Upper lobe of left lung (tissue), 6 donors: ENCODE data around the gene PLXNB3. TPM values are rescaled to one million over a fixed set of nuclear protein-coding genes. Genes with fewer than 3 reads are reported as not detected.
"Not testable (repeated sequence)": the region's sequence is repeated elsewhere in the genome, so short reads cannot be mapped to it uniquely, and the experiment has no call there.

ENCODE experiments used
- ATAC-seq, 2 donors: fragments of 200-7000 bp; cut with Tn5 transposase; one replicate each; pipeline ENCODE4 v1.9.1; 2022; ENCODE audit warnings: mild to moderate bottlenecking in 2 of 2, moderate library complexity in 2 of 2; ENCODE audit not compliant: low FRiP score in 2 of 2
- DNase-seq, 2 donors: peaks; one replicate each; pipeline ENCODE4 v3.0.0-alpha.2; 2019 to 2020
- H3K27ac ChIP-seq, 4 donors: fragments of 200-600 bp; sonication (generic); one replicate each; pipeline ENCODE4 v1.5.1; 2016 to 2019
- H3K27me3 ChIP-seq, 4 donors: fragments of 200-600 bp; sonication (generic); one replicate each; pipeline ENCODE4 v1.5.1; 2017 to 2019
- H3K36me3 ChIP-seq, 4 donors: fragments of 200-600 bp; sonication (generic); one replicate each; pipeline ENCODE4 v1.5.1; 2016 to 2019
- H3K4me1 ChIP-seq, 4 donors: fragments of 200-600 bp; sonication (generic); one replicate each; pipeline ENCODE4 v1.5.1; 2018 to 2019
- H3K4me3 ChIP-seq, 4 donors: fragments of 200-600 bp; sonication (generic); one replicate each; pipeline ENCODE4 v1.5.1; 2017 to 2019; ENCODE audit warnings: mild to moderate bottlenecking in 2 of 4, moderate library complexity in 1 of 4
- H3K9me3 ChIP-seq, 4 donors: fragments of 200-600 bp; sonication (generic); one replicate each; pipeline ENCODE4 v1.5.1; 2018 to 2019
- CTCF ChIP-seq, 6 experiments: fragments of 450-650 bp in 4 of 6; fragments of 200-600 bp in 2 of 6; sonication (generic) in 2 of 6; IDR thresholded peaks; one replicate each; pipeline ENCODE4 v1.5.1; 2016 to 2019; ENCODE audit warnings: antibody characterized with exemption in 6 of 6
- EP300 ChIP-seq, 4 donors: sonication (generic); formaldehyde crosslinking; IDR thresholded peaks; one replicate each; pipeline ENCODE4 v1.5.1; 2017; ENCODE audit warnings: antibody characterized with exemption in 4 of 4, control low read depth in 2 of 4
- POLR2A ChIP-seq, 4 donors: fragments of 450-650 bp; IDR thresholded peaks; one replicate each; pipeline ENCODE4 v1.5.1; 2016 to 2017; ENCODE audit warnings: antibody characterized with exemption in 4 of 4, mild to moderate bottlenecking in 2 of 4
- POLR2AphosphoS5 ChIP-seq, 2 donors: sonication (generic); formaldehyde crosslinking; IDR thresholded peaks; one replicate each; pipeline ENCODE4 v1.5.1; 2017; ENCODE audit warnings: antibody characterized with exemption in 2 of 2
- WGBS, 2 donors: methylation state at CpG; one replicate each; pipeline ENCODE4 v1.1.5; 2017 to 2018; 5-methylcytosine and 5-hydroxymethylcytosine counted together
- total RNA-seq, 6 donors: library from RNA; depleted of rRNA in 4 of 6; stranded (reverse); fragments of >200 nt in 4 of 6; gene quantifications; one replicate each; pipeline versions ENCODE4 v1.1.0 to v1.2.1, GENCODE V29; 2016 to 2021
- donor health status: DM: no; HTN: no; CAD: no; lungs with moderate emphysema.
- donor health status: DM: no; HTN: yes; CAD: no; lungs with severe emphysema.

The PLXNB3 gene
- total RNA-seq, 6 donors from 2014 or later: 1.3 to 21.0 (median 2.9) TPM

- no peak for TF ChIP-seq EP300 (IDR thresholded peaks at IDR 0.05)
- no peak for TF ChIP-seq POLR2AphosphoS5 (IDR thresholded peaks at IDR 0.05)
- TF ChIP-seq POLR2A (IDR thresholded peaks at IDR 0.05): no peak
- TF ChIP-seq CTCF (IDR thresholded peaks at IDR 0.05): peak in 1 of 6 experiments; percentile 26
- DNase-seq (no peak), ATAC-seq (no peak)
- Histone ChIP-seq H3K36me3 (no peaks in the 10 kb centered on the region), H3K9me3 (no peaks in the 10 kb centered on the region), H3K4me3 (no peak overlapping the region), H3K4me1 (peaks cover 0 to 13% (median 5%) of the 10 kb centered on the region in 4 donors), H3K27me3 (peaks cover 0 to 17% (median 0%) of the 10 kb centered on the region in 4 donors), H3K27ac (no peak overlapping the region)
- 69 to 82% methylated on average over 18 to 19 of the region's 25 CpGs for WGBS, 2 donors
These were observed 53.0 kb downstream of the PLXNB3 start for GRCh38 chrX:153816831-153817690.

GRCh38 chrX:153818064-153818463, 54.0 kb downstream of the PLXNB3 start:
- H3K27me3 ChIP-seq: peaks cover 0 to 17% (median 0%) of the 10 kb centered on the region in 4 donors
- H3K4me1 ChIP-seq: peaks cover 0 to 13% (median 5%) of the 10 kb centered on the region in 4 donors
- not testable (repeated sequence) for ATAC-seq, H3K4me3 ChIP-seq, DNase-seq, H3K9me3 ChIP-seq, H3K36me3 ChIP-seq, H3K27ac ChIP-seq
- 75 to 85% methylated on average over 9 of the region's 9 CpGs for WGBS, 2 donors

- H3K4me1 ChIP-seq: peaks cover 0 to 13% (median 5%) of the 10 kb centered on the region in 4 donors
- no peaks in the 10 kb centered on the region for H3K36me3 ChIP-seq
- H3K27ac ChIP-seq: peak overlapping the region in 1 of 4 donors; percentile 16
- H3K4me3 ChIP-seq: peak overlapping the region in 3 of 4 donors; percentile 31 to 48 (median 47)
- H3K27me3 ChIP-seq: peaks cover 0 to 17% (median 0%) of the 10 kb centered on the region in 4 donors
- no peaks in the 10 kb centered on the region for H3K9me3 ChIP-seq
- DNase-seq (peak in 1 of 2 donors; percentile 92), ATAC-seq (peak in 1 of 2 donors; percentile 83)
- WGBS, 2 donors: 31 to 44% methylated on average over 10 to 44 of the region's 67 CpGs
- TF ChIP-seq EP300 (IDR thresholded peaks at IDR 0.05) (no peak), POLR2A (IDR thresholded peaks at IDR 0.05) (no peak)
These were observed 54.7 kb downstream of the PLXNB3 start for GRCh38 chrX:153818571-153819383.

GRCh38 chrX:153819384-153820040, 55.5 kb downstream of the PLXNB3 start:
- Histone ChIP-seq H3K27ac (peak overlapping the region in 1 of 4 donors; percentile 16), H3K4me1 (peaks cover 0 to 13% (median 5%) of the 10 kb centered on the region in 4 donors), H3K4me3 (peak overlapping the region in 3 of 4 donors; percentile 31 to 48 (median 47)), H3K9me3 (no peaks in the 10 kb centered on the region), H3K27me3 (peaks cover 0 to 17% (median 0%) of the 10 kb centered on the region in 4 donors), H3K36me3 (no peaks in the 10 kb centered on the region)
- 56 to 96% methylated on average over 5 to 23 of the region's 23 CpGs for WGBS, 2 donors
- no peak for TF ChIP-seq EP300 (IDR thresholded peaks at IDR 0.05)
- no peak for TF ChIP-seq POLR2AphosphoS5 (IDR thresholded peaks at IDR 0.05)
- no peak for TF ChIP-seq CTCF (IDR thresholded peaks at IDR 0.05)
- TF ChIP-seq POLR2A (IDR thresholded peaks at IDR 0.05): no peak
- DNase-seq: peak in 1 of 2 donors; percentile 46
- no peak for ATAC-seq

GRCh38 chrX:153820601-153821000, 56.6 kb downstream of the PLXNB3 start:
- ATAC-seq (no peak), DNase-seq (no peak)
- H3K4me3 ChIP-seq: no peak overlapping the region
- 78 to 92% methylated on average over 6 to 7 of the region's 7 CpGs for WGBS, 2 donors
- H3K9me3 ChIP-seq: no peaks in the 10 kb centered on the region
- no peak overlapping the region for H3K27ac ChIP-seq
- no peak for TF ChIP-seq POLR2AphosphoS5 (IDR thresholded peaks at IDR 0.05)
- no peak for TF ChIP-seq POLR2A (IDR thresholded peaks at IDR 0.05)
- no peak for TF ChIP-seq EP300 (IDR thresholded peaks at IDR 0.05)
- TF ChIP-seq CTCF (IDR thresholded peaks at IDR 0.05): no peak
- H3K4me1 ChIP-seq: peaks cover 0 to 13% (median 5%) of the 10 kb centered on the region in 4 donors
- H3K36me3 ChIP-seq: no peaks in the 10 kb centered on the region
- peaks cover 0 to 17% (median 0%) of the 10 kb centered on the region in 4 donors for H3K27me3 ChIP-seq
